ENCODE measurements around the gene FLRT1.

GRCh38 chr11:64043545-64043944 is 7.8 kb downstream of the FLRT1 start:
- no peak for TF ChIP-seq SP1 (IDR thresholded peaks at IDR 0.05)
- TF ChIP-seq SP1 (CRISPR knock-in tag; IDR thresholded peaks at IDR 0.05), result no peak
- TF ChIP-seq, protein P1, sequence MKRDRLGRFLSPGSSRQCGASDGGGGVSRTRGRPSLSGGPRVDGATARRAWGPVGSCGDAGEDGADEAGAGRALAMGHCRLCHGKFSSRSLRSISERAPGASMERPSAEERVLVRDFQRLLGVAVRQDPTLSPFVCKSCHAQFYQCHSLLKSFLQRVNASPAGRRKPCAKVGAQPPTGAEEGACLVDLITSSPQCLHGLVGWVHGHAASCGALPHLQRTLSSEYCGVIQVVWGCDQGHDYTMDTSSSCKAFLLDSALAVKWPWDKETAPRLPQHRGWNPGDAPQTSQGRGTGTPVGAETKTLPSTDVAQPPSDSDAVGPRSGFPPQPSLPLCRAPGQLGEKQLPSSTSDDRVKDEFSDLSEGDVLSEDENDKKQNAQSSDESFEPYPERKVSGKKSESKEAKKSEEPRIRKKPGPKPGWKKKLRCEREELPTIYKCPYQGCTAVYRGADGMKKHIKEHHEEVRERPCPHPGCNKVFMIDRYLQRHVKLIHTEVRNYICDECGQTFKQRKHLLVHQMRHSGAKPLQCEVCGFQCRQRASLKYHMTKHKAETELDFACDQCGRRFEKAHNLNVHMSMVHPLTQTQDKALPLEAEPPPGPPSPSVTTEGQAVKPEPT (CRISPR knock-in tag; IDR thresholded peaks at IDR 0.05; ENCODE audit: low read depth), result no peak
- no peak for TF ChIP-seq GABPA (IDR thresholded peaks at IDR 0.05; ENCODE audit: low read depth, low read length)
- no peak for TF ChIP-seq GABPA (CRISPR knock-in tag; IDR thresholded peaks at IDR 0.05; ENCODE audit: low read depth)
- no peak for TF ChIP-seq HDAC2 (CRISPR knock-in tag; IDR thresholded peaks at IDR 0.05)
- TF ChIP-seq, protein P2, sequence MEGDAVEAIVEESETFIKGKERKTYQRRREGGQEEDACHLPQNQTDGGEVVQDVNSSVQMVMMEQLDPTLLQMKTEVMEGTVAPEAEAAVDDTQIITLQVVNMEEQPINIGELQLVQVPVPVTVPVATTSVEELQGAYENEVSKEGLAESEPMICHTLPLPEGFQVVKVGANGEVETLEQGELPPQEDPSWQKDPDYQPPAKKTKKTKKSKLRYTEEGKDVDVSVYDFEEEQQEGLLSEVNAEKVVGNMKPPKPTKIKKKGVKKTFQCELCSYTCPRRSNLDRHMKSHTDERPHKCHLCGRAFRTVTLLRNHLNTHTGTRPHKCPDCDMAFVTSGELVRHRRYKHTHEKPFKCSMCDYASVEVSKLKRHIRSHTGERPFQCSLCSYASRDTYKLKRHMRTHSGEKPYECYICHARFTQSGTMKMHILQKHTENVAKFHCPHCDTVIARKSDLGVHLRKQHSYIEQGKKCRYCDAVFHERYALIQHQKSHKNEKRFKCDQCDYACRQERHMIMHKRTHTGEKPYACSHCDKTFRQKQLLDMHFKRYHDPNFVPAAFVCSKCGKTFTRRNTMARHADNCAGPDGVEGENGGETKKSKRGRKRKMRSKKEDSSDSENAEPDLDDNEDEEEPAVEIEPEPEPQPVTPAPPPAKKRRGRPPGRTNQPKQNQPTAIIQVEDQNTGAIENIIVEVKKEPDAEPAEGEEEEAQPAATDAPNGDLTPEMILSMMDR (CRISPR knock-in tag; IDR thresholded peaks at IDR 0.05), result no peak
- no peak for TF ChIP-seq FOXJ3 (CRISPR knock-in tag; IDR thresholded peaks at IDR 0.05; ENCODE audit: borderline replicate concordance)
- TF ChIP-seq TMF1 (CRISPR knock-in tag; IDR thresholded peaks at IDR 0.05; ENCODE audit: low read depth), result no peak
- no peak for TF ChIP-seq ZMYM2 (CRISPR knock-in tag; IDR thresholded peaks at IDR 0.05)
- no peak for TF ChIP-seq ZNF24 (IDR thresholded peaks at IDR 0.05)
